ENCODE data around the gene CNTN2.

DNA sequence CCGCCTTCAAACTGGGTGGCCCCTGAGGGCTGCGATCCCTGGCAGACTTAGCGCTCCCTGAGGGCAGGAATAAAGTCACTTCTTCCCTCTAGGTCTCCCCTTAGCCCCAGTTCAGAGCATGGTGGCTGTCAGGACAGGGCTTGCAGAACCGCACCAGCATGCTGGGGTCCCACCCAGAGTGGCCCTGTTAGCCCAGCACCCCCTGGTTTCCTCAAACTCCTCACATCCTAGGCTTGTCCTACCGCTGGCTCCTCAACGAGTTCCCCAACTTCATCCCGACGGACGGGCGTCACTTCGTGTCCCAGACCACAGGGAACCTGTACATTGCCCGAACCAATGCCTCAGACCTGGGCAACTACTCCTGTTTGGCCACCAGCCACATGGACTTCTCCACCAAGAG is 15.8 kb downstream of the CNTN2 start:
- TF ChIP-seq CTCF (IDR thresholded peaks at IDR 0.05) (no peak), POLR2AphosphoS5 (IDR thresholded peaks at IDR 0.05) (no peak), POLR2A (IDR thresholded peaks at IDR 0.05) (no peak)

Measured in prostate gland (tissue), 2 donors.